MM.1S (cell line): Measurements from ENCODE around the gene EXOC4.

ENCODE experiments used
- DNase-seq: peaks from one replicate; pipeline ENCODE4 v3.0.0-alpha.2; 2015
- H2AFZ ChIP-seq: fragments of 300-600 bp; sonication (generic); 2 replicates; pipeline ENCODE4 v1.6.0; 2016; ENCODE audit warnings: antibody characterized with exemption, low read length
- H3F3A ChIP-seq: fragments of 300-600 bp; sonication (generic); 2 replicates; pipeline ENCODE4 v1.6.1; 2016; ENCODE audit warnings: mild to moderate bottlenecking, antibody characterized with exemption, low read length, moderate library complexity, mixed read lengths; ENCODE audit not compliant: insufficient read depth
- H3K27ac ChIP-seq: fragments of 300-600 bp; sonication (generic); 2 replicates; pipeline ENCODE4 v1.5.1; 2016; ENCODE audit warnings: mild to moderate bottlenecking, low read length
- H3K27me3 ChIP-seq: fragments of 300-600 bp; sonication (generic); replicated peaks from 2 replicates; pipeline ENCODE4 v1.6.0; 2016; ENCODE audit warnings: low read length; ENCODE audit not compliant: insufficient read depth
- H3K36me3 ChIP-seq: fragments of 300-600 bp; sonication (generic); replicated peaks from 2 replicates; pipeline ENCODE4 v1.6.1; 2016; ENCODE audit warnings: mild to moderate bottlenecking, low read length, mixed read lengths; ENCODE audit not compliant: insufficient read depth
- H3K4me1 ChIP-seq: fragments of 300-600 bp; sonication (generic); 2 replicates; pipeline ENCODE4 v1.6.1; 2016; ENCODE audit warnings: low read length, mixed read lengths
- H3K4me2 ChIP-seq: fragments of 300-600 bp; sonication (generic); 2 replicates; pipeline ENCODE4 v1.6.0; 2016; ENCODE audit warnings: low read depth, low read length
- H3K4me3 ChIP-seq: fragments of 300-600 bp; sonication (generic); 2 replicates; pipeline ENCODE4 v1.5.1; 2016; ENCODE audit warnings: low read length, mixed read lengths
- H3K79me2 ChIP-seq: fragments of 300-600 bp; sonication (generic); 2 replicates; pipeline ENCODE4 v1.6.1; 2016; ENCODE audit warnings: mixed run types, low read length, mixed read lengths
- H3K9ac ChIP-seq: fragments of 300-600 bp; sonication (generic); 2 replicates; pipeline ENCODE4 v1.6.1; 2016; ENCODE audit warnings: low read length, mixed read lengths
- H3K9me2 ChIP-seq: fragments of 300-600 bp; sonication (generic); replicated peaks from 2 replicates; pipeline ENCODE4 v1.6.1; 2016; ENCODE audit warnings: mild to moderate bottlenecking, low read length, mixed read lengths; ENCODE audit not compliant: insufficient read depth
- H3K9me3 ChIP-seq: fragments of 300-600 bp; sonication (generic); replicated peaks from 2 replicates; pipeline ENCODE4 v1.6.1; 2016; ENCODE audit warnings: mild to moderate bottlenecking, low read length, mixed read lengths; ENCODE audit not compliant: insufficient read depth
- H4K20me1 ChIP-seq: fragments of 300-600 bp; sonication (generic); 2 replicates; pipeline ENCODE4 v1.6.1; 2016; ENCODE audit warnings: mild to moderate bottlenecking, low read length, moderate library complexity, mixed read lengths; ENCODE audit not compliant: insufficient read depth
- EZH2 ChIP-seq: fragments of 300-600 bp; sonication (generic); optimal IDR thresholded peaks from 2 replicates; pipeline ENCODE3; 2017; ENCODE audit warnings: low read depth, mild to moderate bottlenecking, antibody characterized with exemption, low read length, mixed read lengths
- EZH2phosphoT487 ChIP-seq: fragments of 300-600 bp; sonication (generic); IDR thresholded peaks from 2 replicates; pipeline ENCODE4 v1.6.1; 2018; ENCODE audit warnings: antibody characterized with exemption, low read length
- TF ChIP-seq, protein P1 (sequence below): fragments of 300-600 bp; sonication (generic); IDR thresholded peaks from 2 replicates; pipeline ENCODE4 v1.5.1; 2016; ENCODE audit warnings: antibody characterized with exemption, low read length, mixed read lengths

Gene EXOC4

DNA sequence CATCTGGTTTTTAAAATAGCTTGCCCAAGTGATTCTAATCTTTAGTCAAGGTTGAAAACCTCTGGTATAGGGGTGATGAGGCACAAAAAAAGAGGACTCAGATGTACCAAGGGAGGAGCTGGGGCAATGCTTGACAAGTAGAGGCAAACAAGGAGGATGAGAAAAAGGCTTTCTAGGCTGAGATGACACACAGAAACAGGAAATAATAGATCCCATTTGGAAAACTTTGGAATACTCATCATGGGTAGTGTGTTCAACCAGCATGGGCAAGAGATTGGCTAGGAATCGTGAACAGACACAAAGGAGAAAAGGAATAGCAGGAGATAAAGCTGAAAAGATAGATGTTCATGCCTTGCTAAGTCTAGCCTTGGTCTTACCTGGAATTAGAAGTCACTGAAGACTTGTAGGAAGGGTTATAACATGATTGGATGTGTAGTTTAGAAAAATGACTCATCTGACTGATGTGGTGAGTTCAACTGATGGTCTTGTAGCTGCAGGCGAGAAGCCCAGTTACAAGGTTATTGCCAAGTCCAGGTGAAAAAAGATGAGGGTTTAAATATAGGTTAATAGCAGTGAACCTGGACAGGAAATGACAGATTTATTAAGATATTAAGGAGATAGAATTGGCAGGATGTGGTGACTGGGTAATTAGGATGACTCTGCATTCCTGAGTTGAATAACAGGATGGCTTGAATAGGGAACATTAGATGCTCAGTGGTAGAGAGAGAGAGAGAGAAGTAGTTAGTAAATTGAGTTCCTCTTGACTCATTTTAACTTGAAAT lies 660.2 kb downstream of the EXOC4 start:
- no peak overlapping the region for H3K4me2 ChIP-seq
- H3K27ac ChIP-seq: no peak overlapping the region

DNA sequence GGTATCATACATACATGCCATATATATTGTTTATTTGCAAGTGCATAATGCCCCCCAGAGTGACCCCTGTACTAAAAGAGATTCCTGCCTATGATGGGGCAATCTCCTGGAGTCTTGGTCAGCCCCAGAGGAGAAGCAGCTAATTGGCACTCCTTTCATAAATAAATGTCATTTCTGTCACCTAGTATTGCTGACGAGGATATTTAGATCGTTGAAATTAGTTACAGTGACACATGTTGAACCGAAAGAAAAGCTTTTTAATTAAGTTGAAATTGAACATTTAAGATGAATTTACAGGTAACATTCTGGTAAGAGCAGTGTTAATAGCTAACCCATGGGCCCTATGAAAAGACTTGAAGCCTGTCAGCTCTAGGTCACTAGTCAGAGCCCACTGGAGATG lies 663.7 kb downstream of the EXOC4 start:
- H3K4me2 ChIP-seq: no peak overlapping the region
- no peak for DNase-seq
- H3F3A ChIP-seq: no peaks in the 10 kb centered on the region
- H4K20me1 ChIP-seq: no peaks in the 10 kb centered on the region
- TF ChIP-seq, protein P1, sequence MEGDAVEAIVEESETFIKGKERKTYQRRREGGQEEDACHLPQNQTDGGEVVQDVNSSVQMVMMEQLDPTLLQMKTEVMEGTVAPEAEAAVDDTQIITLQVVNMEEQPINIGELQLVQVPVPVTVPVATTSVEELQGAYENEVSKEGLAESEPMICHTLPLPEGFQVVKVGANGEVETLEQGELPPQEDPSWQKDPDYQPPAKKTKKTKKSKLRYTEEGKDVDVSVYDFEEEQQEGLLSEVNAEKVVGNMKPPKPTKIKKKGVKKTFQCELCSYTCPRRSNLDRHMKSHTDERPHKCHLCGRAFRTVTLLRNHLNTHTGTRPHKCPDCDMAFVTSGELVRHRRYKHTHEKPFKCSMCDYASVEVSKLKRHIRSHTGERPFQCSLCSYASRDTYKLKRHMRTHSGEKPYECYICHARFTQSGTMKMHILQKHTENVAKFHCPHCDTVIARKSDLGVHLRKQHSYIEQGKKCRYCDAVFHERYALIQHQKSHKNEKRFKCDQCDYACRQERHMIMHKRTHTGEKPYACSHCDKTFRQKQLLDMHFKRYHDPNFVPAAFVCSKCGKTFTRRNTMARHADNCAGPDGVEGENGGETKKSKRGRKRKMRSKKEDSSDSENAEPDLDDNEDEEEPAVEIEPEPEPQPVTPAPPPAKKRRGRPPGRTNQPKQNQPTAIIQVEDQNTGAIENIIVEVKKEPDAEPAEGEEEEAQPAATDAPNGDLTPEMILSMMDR: no peak
- TF ChIP-seq EZH2phosphoT487 (no peak), EZH2 (no peak)
- H3K9ac ChIP-seq: no peak overlapping the region
- H3K79me2 ChIP-seq: no peaks in the 10 kb centered on the region
- H3K4me1 ChIP-seq: no peaks in the 10 kb centered on the region
- no peak overlapping the region for H3K4me3 ChIP-seq
- H3K9me2 ChIP-seq: no peaks in the 10 kb centered on the region
- H3K27me3 ChIP-seq: no peaks in the 10 kb centered on the region
- no peak overlapping the region for H2AFZ ChIP-seq
- H3K27ac ChIP-seq: no peak overlapping the region
- H3K36me3 ChIP-seq: no peaks in the 10 kb centered on the region
- no peaks in the 10 kb centered on the region; the same call in 1 of the 2 replicates for H3K9me3 ChIP-seq

More for the DNA sequence above, 660.2 kb downstream of the EXOC4 start:
- H3K36me3 ChIP-seq: no peaks in the 10 kb centered on the region
- H3K4me3 ChIP-seq: no peak overlapping the region
- H3K9me3 ChIP-seq: no peaks in the 10 kb centered on the region
- TF ChIP-seq, protein P1: no peak
- TF ChIP-seq EZH2: no peak
- TF ChIP-seq EZH2phosphoT487: no peak
- H3F3A ChIP-seq: no peaks in the 10 kb centered on the region
- H4K20me1 ChIP-seq: no peaks in the 10 kb centered on the region
- no peaks in the 10 kb centered on the region for H3K4me1 ChIP-seq
- no peaks in the 10 kb centered on the region for H3K27me3 ChIP-seq
- no peaks in the 10 kb centered on the region for H3K79me2 ChIP-seq
- no peak overlapping the region for H2AFZ ChIP-seq
- no peak overlapping the region for H3K9ac ChIP-seq
- H3K9me2 ChIP-seq: no peaks in the 10 kb centered on the region
- DNase-seq: no peak

DNA sequence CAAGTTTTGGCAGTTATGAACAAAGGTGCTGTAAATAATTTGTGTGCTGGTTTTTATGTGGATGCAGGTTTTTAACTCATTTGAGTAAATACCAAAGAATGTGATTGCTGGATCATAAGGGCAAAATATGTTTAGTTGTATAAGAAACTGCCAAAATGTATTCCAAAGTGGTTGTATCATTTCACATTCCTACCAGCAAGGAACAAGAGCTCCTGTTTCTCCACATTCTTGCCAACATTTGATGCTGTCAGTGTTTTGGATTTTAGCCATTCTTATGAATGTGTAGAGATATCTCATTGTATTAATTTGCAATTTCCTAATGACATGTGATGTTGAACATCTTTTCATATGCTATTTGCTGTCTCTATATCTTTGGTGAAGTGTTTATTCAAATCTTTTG lies 666.9 kb downstream of the EXOC4 start:
- H3K79me2 ChIP-seq: no peaks in the 10 kb centered on the region
- no peak overlapping the region for H2AFZ ChIP-seq
- DNase-seq: no peak
- no peak overlapping the region for H3K4me3 ChIP-seq
- no peak overlapping the region for H3K9ac ChIP-seq
- H3K9me2 ChIP-seq: no peaks in the 10 kb centered on the region
- no peak overlapping the region for H3K27ac ChIP-seq
- TF ChIP-seq EZH2 (no peak), EZH2phosphoT487 (no peak)
- no peaks in the 10 kb centered on the region; the same call in 1 of the 2 replicates for H3K9me3 ChIP-seq
- no peak overlapping the region for H3K4me2 ChIP-seq
- no peaks in the 10 kb centered on the region for H3K27me3 ChIP-seq
- no peaks in the 10 kb centered on the region for H3K36me3 ChIP-seq
- no peaks in the 10 kb centered on the region for H3K4me1 ChIP-seq
- no peaks in the 10 kb centered on the region for H3F3A ChIP-seq
- no peaks in the 10 kb centered on the region for H4K20me1 ChIP-seq

- H3K27ac ChIP-seq: no peak overlapping the region
- no peaks in the 10 kb centered on the region for H3F3A ChIP-seq
- no peaks in the 10 kb centered on the region; the same call in 1 of the 2 replicates for H3K9me3 ChIP-seq
- no peak for DNase-seq
- H3K9me2 ChIP-seq: no peaks in the 10 kb centered on the region
- H3K79me2 ChIP-seq: no peaks in the 10 kb centered on the region
- H3K4me1 ChIP-seq: no peaks in the 10 kb centered on the region
- no peak overlapping the region for H3K9ac ChIP-seq
- H2AFZ ChIP-seq: no peak overlapping the region
- TF ChIP-seq EZH2 (no peak), EZH2phosphoT487 (no peak)
- TF ChIP-seq, protein P1: no peak
- no peaks in the 10 kb centered on the region for H3K27me3 ChIP-seq
- no peak overlapping the region for H3K4me2 ChIP-seq
- H3K36me3 ChIP-seq: no peaks in the 10 kb centered on the region
- H3K4me3 ChIP-seq: no peak overlapping the region
- H4K20me1 ChIP-seq: no peaks in the 10 kb centered on the region
Measured at GRCh38 chr7:133921635-133922182, 668.8 kb downstream of the EXOC4 start.
